ENCODE data around the gene MZF1. TPM values are rescaled to one million over a fixed set of nuclear protein-coding genes. Genes with fewer than 3 reads are reported as not detected.

Gene MZF1
- total and polyA plus RNA-seq, 12 donors: 8.7 to 152 (median 33.2) TPM

GRCh38 chr19:58520257-58520599 lies 52.9 kb downstream of the MZF1 start:
- intact Hi-C loops (cut with DNase I): no loop called here
- TF ChIP-seq POLR2A (IDR thresholded peaks at IDR 0.05): no peak
- no peak for TF ChIP-seq CTCF (IDR thresholded peaks at IDR 0.05)
- Histone ChIP-seq H3K27ac (peak overlapping the region; percentile 0 to 98 (median 94)), H3K36me3 (replicated peaks in 1 of 2) (peaks cover 0 to 16% of the 10 kb centered on the region in 2 donors), H3K4me1 (replicated peaks in 1 of 2) (peaks cover 19 to 24% of the 10 kb centered on the region in 2 donors), H3K9me3 (replicated peaks in 1 of 3) (no peaks in the 10 kb centered on the region), H3K27me3 (no peaks in the 10 kb centered on the region), H3K4me3 (peak overlapping the region; percentile 7 to 82 (median 38))
- WGBS, 4 donors: 8 to 14% (median 11%) methylated on average over 6 to 7 of the region's 7 CpGs
- DNase-seq: no peak

- TF ChIP-seq POLR2A (IDR thresholded peaks at IDR 0.05) (peak; percentile 52 to 57), CTCF (IDR thresholded peaks at IDR 0.05) (peak; percentile 47 to 92 (median 70))
- intact Hi-C loops (cut with DNase I): no loop called here
Measured at GRCh38 chr19:58519355-58520256, 53.5 kb downstream of the MZF1 start, which contains the start of gene ZBTB45. Gene ZBTB45 (minus strand): TSS chr19:58519810. CDS start chr19:58517673, 2,137 bp downstream.

GRCh38 chr19:58519087-58519354 lies 54.1 kb downstream of the MZF1 start:
- DNase-seq: peak; percentile 58 to 85 (median 75)
- Histone ChIP-seq H3K27ac (peak overlapping the region; percentile 78 to 98 (median 94)), H3K27me3 (no peaks in the 10 kb centered on the region), H3K4me3 (peak overlapping the region; percentile 22 to 82 (median 38)), H3K9me3 (replicated peaks in 1 of 3) (no peaks in the 10 kb centered on the region), H3K36me3 (replicated peaks in 1 of 2) (peaks cover 0 to 16% of the 10 kb centered on the region in 2 donors), H3K4me1 (replicated peaks in 1 of 2) (peaks cover 24 to 31% of the 10 kb centered on the region in 2 donors)
- intact Hi-C loops (cut with DNase I): no loop called here
- WGBS, 4 donors: 0% methylated on average over 10 to 14 of the region's 14 CpGs; no CpG with 5 or more reads in 1 of the 4 donors
- TF ChIP-seq POLR2A (IDR thresholded peaks at IDR 0.05): no peak
- peak in 3 of 6 experiments; percentile 43 to 78 (median 70) for TF ChIP-seq CTCF (IDR thresholded peaks at IDR 0.05)

More at GRCh38 chr19:58519355-58520256, 53.5 kb downstream of the MZF1 start, which contains the start of gene ZBTB45:
- no peaks in the 10 kb centered on the region for H3K27me3 ChIP-seq
- WGBS, 4 donors: 0 to 1% (median 0%) methylated on average over 22 to 87 of the region's 87 CpGs
- H3K27ac ChIP-seq: peak within 1 kb of the TSS; percentile 78 to 98 (median 94)
- H3K4me1 ChIP-seq (replicated peaks in 1 of 2): peaks cover 19 to 27% of the 10 kb centered on the region in 2 donors
- peaks cover 0 to 16% of the 10 kb centered on the region in 2 donors for H3K36me3 ChIP-seq (replicated peaks in 1 of 2)
- no peaks in the 10 kb centered on the region for H3K9me3 ChIP-seq (replicated peaks in 1 of 3)
- peak within 1 kb of the TSS; percentile 22 to 82 (median 38) for H3K4me3 ChIP-seq
- peak; percentile 90 to 97 (median 94) for DNase-seq

GRCh38 chr19:58518256-58519086 lies 54.7 kb downstream of the MZF1 start:
- peak overlapping the region; percentile 78 to 98 (median 94) for H3K27ac ChIP-seq

More at GRCh38 chr19:58518256-58519086, 54.7 kb downstream of the MZF1 start:
- peak in 1 of 7 donors; percentile 12 for DNase-seq
- no peaks in the 10 kb centered on the region for H3K27me3 ChIP-seq
- no peaks in the 10 kb centered on the region for H3K9me3 ChIP-seq (replicated peaks in 1 of 3)
- TF ChIP-seq POLR2A (IDR thresholded peaks at IDR 0.05) (no peak), CTCF (IDR thresholded peaks at IDR 0.05) (peak in 2 of 6 experiments; percentile 53 to 69)
- 5 to 7% (median 7%) methylated on average over 14 to 22 of the region's 22 CpGs for WGBS, 4 donors
- peaks cover 28 to 36% of the 10 kb centered on the region in 2 donors for H3K4me1 ChIP-seq (replicated peaks in 1 of 2)
- peaks cover 0 to 16% of the 10 kb centered on the region in 2 donors for H3K36me3 ChIP-seq (replicated peaks in 1 of 2)
- H3K4me3 ChIP-seq: peak overlapping the region in 3 of 4 donors; percentile 38 to 82 (median 38)
- intact Hi-C loops (cut with DNase I): no loop called here

All from adrenal gland (tissue), 12 donors.